SK-N-SH (cell line): ENCODE results near the gene ISY1. TPM values are rescaled to one million over a fixed set of nuclear protein-coding genes. Genes with fewer than 3 reads are reported as not detected.
A peak's percentile ranks its signal among the peaks of the same experiment; 100 is the strongest.

Experiments used
- CTCF ChIA-PET: fragments of 300-600, 350-600 bp; formaldehyde crosslinking; extraction: SDS; loops from one replicate; lab custom pipeline; 2021; lab: Yijun Ruan, JAX
- POLR2A ChIA-PET: fragments of 350-600 bp; sonication (Branson Sonifier 250); formaldehyde crosslinking; extraction: SDS; loops from one replicate; lab custom pipeline; 2020; ENCODE audit warnings: antibody characterized with exemption, inconsistent platforms; lab: Yijun Ruan, JAX
- DNase-seq: peaks from one replicate; pipeline ENCODE4 v3.0.0; 2012
- H2AFZ ChIP-seq: fragments of 200-600 bp; sonication (generic); 2 replicates; pipeline ENCODE4 v1.8.1; 2016; ENCODE audit warnings: antibody characterized with exemption, mild to moderate bottlenecking, low read depth
- H3F3A ChIP-seq: fragments of 200-600 bp; sonication (generic); replicated peaks from 2 replicates; pipeline ENCODE3; 2016; ENCODE audit warnings: antibody characterized with exemption, mild to moderate bottlenecking; ENCODE audit not compliant: insufficient read depth
- H3K27ac ChIP-seq, 2 experiments: fragments of 200-500 bp in 1 of 2; fragments of 200-600 bp in 1 of 2; sonication (Bioruptor generic) in 1 of 2; sonication (generic), shearing (Covaris generic) in 1 of 2; 2 replicates each; pipeline versions ENCODE4 v1.5.1 to v1.6.1; 2014 to 2016; ENCODE audit warnings: low read depth in 2 of 2, inconsistent platforms in 1 of 2, low read length in 1 of 2, mild to moderate bottlenecking in 1 of 2, mixed read lengths in 1 of 2
- H3K27me3 ChIP-seq: fragments of 200-600 bp; sonication (generic), shearing (Covaris generic); 2 replicates; pipeline ENCODE4 v1.6.1; 2016; ENCODE audit warnings: mixed run types; ENCODE audit not compliant: insufficient read depth
- H3K36me3 ChIP-seq, 2 experiments: fragments of 200-500 bp in 1 of 2; fragments of 200-600 bp in 1 of 2; sonication (Bioruptor generic) in 1 of 2; sonication (generic) in 1 of 2; replicated peaks in 1 of 2; 2 replicates each; pipeline versions ENCODE3 to v1.5.1; 2014 to 2016; ENCODE audit warnings: low read length in 1 of 2, mild to moderate bottlenecking in 1 of 2; ENCODE audit not compliant: insufficient read depth in 2 of 2, control insufficient read depth in 1 of 2
- H3K4me1 ChIP-seq, 2 experiments: fragments of 200-500 bp in 1 of 2; fragments of 200-600 bp in 1 of 2; sonication (Bioruptor generic) in 1 of 2; sonication (generic), shearing (Covaris generic) in 1 of 2; 2 replicates each; pipeline versions ENCODE4 v1.5.1 to v1.6.1; 2014 to 2016; ENCODE audit warnings: low read depth in 1 of 2, low read length in 1 of 2, mixed run types in 1 of 2; ENCODE audit not compliant: insufficient read depth in 2 of 2, control insufficient read depth in 1 of 2
- H3K4me2 ChIP-seq: fragments of 200-600 bp; sonication (generic), shearing (Covaris generic); 2 replicates; pipeline ENCODE4 v1.6.1; 2017; ENCODE audit warnings: mixed run types
- H3K4me3 ChIP-seq, 2 experiments: fragments of 200-500 bp in 1 of 2; fragments of 200-600 bp in 1 of 2; sonication (Bioruptor generic) in 1 of 2; sonication (generic), shearing (Covaris generic) in 1 of 2; 2 replicates each; pipeline versions ENCODE4 v1.5.1 to v1.8.1; 2014 to 2016; ENCODE audit warnings: low read depth in 2 of 2, inconsistent platforms in 1 of 2, low read length in 1 of 2, mild to moderate bottlenecking in 1 of 2, mixed read lengths in 1 of 2, moderate library complexity in 1 of 2
- H3K79me2 ChIP-seq: fragments of 200-600 bp; sonication (generic); 2 replicates; pipeline ENCODE4 v1.8.1; 2017; ENCODE audit warnings: mild to moderate bottlenecking; ENCODE audit not compliant: insufficient read depth
- H3K9ac ChIP-seq: fragments of 200-600 bp; sonication (generic); 2 replicates; pipeline ENCODE4 v1.6.1; 2017; ENCODE audit warnings: mixed run types
- H3K9me2 ChIP-seq: fragments of 200-600 bp; sonication (generic); 2 replicates; pipeline ENCODE4 v1.6.1; 2017; ENCODE audit warnings: mixed run types
- H3K9me3 ChIP-seq: fragments of 200-600 bp; sonication (generic); 2 replicates; pipeline ENCODE4 v1.6.1; 2017; ENCODE audit warnings: mixed run types, mild to moderate bottlenecking, moderate library complexity
- H4K20me1 ChIP-seq: fragments of 200-600 bp; sonication (generic); 2 replicates; pipeline ENCODE4 v1.6.1; 2017; ENCODE audit warnings: mild to moderate bottlenecking, mixed run types; ENCODE audit not compliant: insufficient read depth
- CHD2 ChIP-seq: fragments of 150-350 bp; IDR thresholded peaks from 2 replicates; pipeline ENCODE4 v1.6.1; 2018; ENCODE audit warnings: low read length; ENCODE audit not compliant: partially characterized antibody
- EP300 ChIP-seq, 2 experiments: IDR thresholded peaks; 2 replicates each; pipeline versions ENCODE4 v1.4.0 to v1.6.1; 2012; ENCODE audit warnings: borderline replicate concordance in 1 of 2, low read depth in 1 of 2, low read length in 1 of 2
- EZH2phosphoT487 ChIP-seq: fragments of 200-600 bp; sonication (generic); IDR thresholded peaks from 2 replicates; pipeline ENCODE4 v1.6.1; 2017; ENCODE audit warnings: low read depth, mixed run types, mild to moderate bottlenecking, antibody characterized with exemption, moderate library complexity, borderline replicate concordance
- JUND ChIP-seq: IDR thresholded peaks from 2 replicates; pipeline ENCODE4 v1.4.0; 2012
- MEF2A ChIP-seq: IDR thresholded peaks from 2 replicates; pipeline ENCODE4 v1.4.0; 2012; ENCODE audit warnings: low read depth, borderline replicate concordance
- TEAD4 ChIP-seq: IDR thresholded peaks from 2 replicates; pipeline ENCODE4 v1.4.0; 2012; ENCODE audit warnings: mild to moderate bottlenecking, borderline replicate concordance; ENCODE audit not compliant: insufficient read depth
- WGBS: methylation state at CpG from one replicate; pipeline ENCODE4 v1.1.6; 2017; ENCODE audit warnings: low lambda C conversion rate; 5-methylcytosine and 5-hydroxymethylcytosine counted together
- polyA plus RNA-seq, 3 experiments: library from polyadenylated mRNA; depleted of rRNA; stranded (reverse); fragments of >200 nt; gene quantifications; 2 replicates each; pipeline ENCODE4 v1.2.3, GENCODE V29; 2012

ISY1 gene
- polyA plus RNA-seq, 1 of the 3 experiments (the other 2 are of a cell fraction), result 20.9 TPM

DNA sequence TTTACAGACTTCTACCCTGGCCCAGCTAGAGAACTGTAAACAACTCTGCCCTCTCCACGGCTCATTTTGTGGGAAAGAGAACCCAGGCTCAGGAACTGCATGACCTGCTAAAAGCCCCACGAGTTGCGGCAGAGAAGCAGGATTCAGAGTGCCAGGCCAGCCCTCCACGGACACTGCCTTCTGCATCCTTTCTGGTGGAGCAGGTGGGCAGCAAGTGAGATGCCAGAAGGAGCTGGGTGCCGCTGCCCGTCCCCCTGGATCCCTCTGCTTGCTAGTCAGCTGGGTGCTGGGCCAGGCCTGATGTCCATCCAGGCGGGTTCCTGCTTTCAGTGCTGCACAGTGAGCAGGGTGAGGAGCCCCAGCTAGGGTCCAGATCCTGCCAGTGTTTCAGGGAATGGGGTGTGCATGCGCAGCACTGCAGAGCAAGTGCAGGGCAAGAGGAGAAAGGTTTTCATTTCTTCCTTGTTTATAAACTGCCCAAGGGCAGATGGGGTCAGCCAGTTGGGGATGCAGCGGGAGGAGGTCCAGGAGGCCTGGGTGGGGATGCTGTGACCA lies 34.1 kb downstream of the ISY1 start:
- WGBS, result 89% methylated on average over 9 of the region's 9 CpGs
- no peaks in the 10 kb centered on the region for H3K9me3 ChIP-seq
- CTCF ChIA-PET, result interaction anchor here (0.9 to 1.5 kb wide), 2 partner anchors 12 to 157 kb away, joined by 3 to 4 read pairs; no protein-coding TSS in a partner anchor

DNA sequence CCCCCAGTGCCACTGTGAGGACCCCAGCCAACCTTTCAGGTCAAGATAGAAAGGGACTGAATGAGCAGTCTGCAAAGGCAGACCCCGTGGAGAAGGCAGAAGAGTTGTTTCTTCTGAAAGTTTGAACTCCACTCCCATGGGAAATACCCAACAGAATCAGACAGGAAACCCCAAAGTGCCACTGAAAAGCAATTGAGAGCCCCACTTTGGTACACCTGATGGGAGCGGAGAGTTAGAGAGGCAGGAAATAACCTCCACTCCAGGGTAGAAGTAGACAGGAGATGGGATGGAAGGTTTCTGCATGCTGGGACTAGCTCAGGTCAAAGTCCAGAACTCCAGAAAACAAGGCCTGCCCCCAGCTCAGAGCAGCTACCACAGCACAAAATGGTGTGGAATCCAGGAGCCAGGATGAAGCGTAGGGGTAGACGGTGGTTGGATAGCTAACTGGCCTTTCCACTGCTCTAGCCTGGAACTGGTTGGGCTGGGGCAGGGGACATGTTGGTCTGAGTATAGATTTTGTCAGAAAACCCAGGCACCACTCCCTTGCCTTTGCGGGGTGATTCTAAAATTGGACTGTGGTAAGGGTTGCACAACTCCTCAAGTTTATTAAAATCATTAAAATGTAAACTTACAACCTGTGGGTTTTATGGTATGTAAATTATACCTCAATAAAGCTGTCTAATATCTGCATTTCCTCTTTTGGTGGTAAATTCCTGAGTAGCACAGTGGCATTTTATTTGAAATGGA lies 37.4 kb downstream of the ISY1 start:
- H3K9me2 ChIP-seq, result no peaks in the 10 kb centered on the region
- CTCF ChIA-PET, result interaction anchor here (1.2 to 6.0 kb wide), 4 partner anchors 9 to 153 kb away, joined by 3 to 34 read pairs (median 16); no protein-coding TSS in a partner anchor
- H3K9me3 ChIP-seq, result no peaks in the 10 kb centered on the region
- H3K36me3 ChIP-seq, result peaks cover 0 to 4% of the 10 kb centered on the region in 2 experiments
- TF ChIP-seq EZH2phosphoT487, result no peak
- TF ChIP-seq MEF2A, result no peak
- no peak for TF ChIP-seq TEAD4
- H3K9ac ChIP-seq, result no peak overlapping the region
- no peak overlapping the region for H2AFZ ChIP-seq
- WGBS, result 86% methylated on average over 5 of the region's 5 CpGs
- H3K4me1 ChIP-seq, result peaks cover 0 to 14% of the 10 kb centered on the region in 2 experiments; a peak in 2 of 4 replicates
- H4K20me1 ChIP-seq, result peaks cover 15% of the 10 kb centered on the region; the same call in 1 of the 2 replicates
- H3K4me3 ChIP-seq, result no peak overlapping the region
- peaks cover 22% of the 10 kb centered on the region for H3K79me2 ChIP-seq
- H3K27me3 ChIP-seq, result no peaks in the 10 kb centered on the region
- peaks cover 20% of the 10 kb centered on the region for H3F3A ChIP-seq
- no peak overlapping the region for H3K27ac ChIP-seq
- POLR2A ChIA-PET, result no interaction called here
- H3K4me2 ChIP-seq, result no peak overlapping the region
- DNase-seq, result no peak

More for the DNA sequence above, 34.1 kb downstream of the ISY1 start:
- H3K4me1 ChIP-seq, result no peaks in the 10 kb centered on the region
- no peak overlapping the region for H3K27ac ChIP-seq
- no peaks in the 10 kb centered on the region for H4K20me1 ChIP-seq
- H2AFZ ChIP-seq, result no peak overlapping the region
- H3K27me3 ChIP-seq, result no peaks in the 10 kb centered on the region
- TF ChIP-seq JUND (no peak), CHD2 (no peak)
- no peak for DNase-seq
- peaks cover 20% of the 10 kb centered on the region for H3F3A ChIP-seq
- no peaks in the 10 kb centered on the region for H3K79me2 ChIP-seq
- POLR2A ChIA-PET, result no interaction called here
- H3K4me3 ChIP-seq, result no peak overlapping the region
- H3K9ac ChIP-seq, result no peak overlapping the region
- H3K4me2 ChIP-seq, result no peak overlapping the region
- H3K9me2 ChIP-seq, result no peaks in the 10 kb centered on the region
- H3K36me3 ChIP-seq, result peaks cover 14 to 26% of the 10 kb centered on the region in 2 experiments

DNA sequence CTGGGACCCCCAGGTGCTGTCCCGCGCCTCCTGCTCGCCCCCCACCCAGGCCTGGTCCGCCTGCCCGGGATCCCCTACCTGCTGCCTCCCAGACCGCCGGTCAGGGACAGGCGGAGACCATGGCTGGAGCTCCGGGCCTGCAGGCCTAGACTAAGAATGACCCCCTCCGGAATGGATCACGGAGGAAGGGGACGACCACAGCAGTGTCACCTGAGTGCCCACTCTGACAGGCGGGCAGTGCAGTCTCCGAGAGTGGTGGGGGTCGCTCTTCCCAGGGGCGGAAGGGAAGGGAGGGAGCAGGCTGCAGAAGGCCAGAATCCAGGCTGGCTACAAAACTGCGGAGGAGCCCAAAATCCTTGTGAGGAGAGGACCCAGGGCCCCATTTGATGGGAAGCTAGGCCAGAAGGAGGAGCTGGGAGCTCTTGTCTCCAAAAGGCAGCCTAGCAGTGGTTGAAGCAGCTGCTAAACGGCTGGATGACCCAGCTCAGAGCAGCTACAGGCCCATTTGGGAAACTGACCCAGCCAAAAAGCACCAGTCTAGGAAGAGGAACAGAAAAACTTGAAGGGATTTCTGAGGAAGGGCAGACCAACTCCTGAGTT lies 38.4 kb downstream of the ISY1 start:
- H2AFZ ChIP-seq, result peak overlapping the region; percentile 46; the same call in 1 of the 2 replicates
- no peak overlapping the region; a peak in 1 of 4 replicates for H3K27ac ChIP-seq
- H3K4me3 ChIP-seq, result no peak overlapping the region
- no peak for DNase-seq
- H3K9me2 ChIP-seq, result no peaks in the 10 kb centered on the region
- no peaks in the 10 kb centered on the region for H3K9me3 ChIP-seq
- H3F3A ChIP-seq, result peaks cover 20% of the 10 kb centered on the region
- peaks cover 32% of the 10 kb centered on the region for H3K79me2 ChIP-seq
- peaks cover 0 to 14% of the 10 kb centered on the region in 2 experiments; a peak in 2 of 4 replicates for H3K4me1 ChIP-seq
- H4K20me1 ChIP-seq, result peaks cover 23% of the 10 kb centered on the region; the same call in 1 of the 2 replicates
- ChIA-PET POLR2A (interaction anchor here (0.5 to 1.8 kb wide), 5 partner anchors 23 to 240 kb away, joined by 3 to 6 read pairs (median 3); partner anchors contain the start of gene CFAP92), CTCF (interaction anchor here (0.9 to 6.0 kb wide), 8 partner anchors 10 to 327 kb away, joined by 3 to 34 read pairs (median 4); no protein-coding TSS in a partner anchor)
- H3K9ac ChIP-seq, result no peak overlapping the region
- no peak overlapping the region for H3K4me2 ChIP-seq
- WGBS, result 85% methylated on average over 16 of the region's 18 CpGs
- H3K27me3 ChIP-seq, result no peaks in the 10 kb centered on the region
- no peak for TF ChIP-seq EP300 (IDR thresholded peaks at IDR 0.05; ENCODE audit: borderline replicate concordance in 1 of 2, low read depth in 1 of 2, low read length in 1 of 2)
- peaks cover 7 to 13% of the 10 kb centered on the region in 2 experiments for H3K36me3 ChIP-seq
